ENCODE results near the gene NAP1L1. TPM values are rescaled to one million over a fixed set of nuclear protein-coding genes. Genes with fewer than 3 reads are reported as not detected.
A peak's percentile ranks its signal among the peaks of the same experiment; 100 is the strongest.

Gene NAP1L1
- total RNA-seq, 4 donors from 2014 or later = 336 to 660 (median 421) TPM

DNA sequence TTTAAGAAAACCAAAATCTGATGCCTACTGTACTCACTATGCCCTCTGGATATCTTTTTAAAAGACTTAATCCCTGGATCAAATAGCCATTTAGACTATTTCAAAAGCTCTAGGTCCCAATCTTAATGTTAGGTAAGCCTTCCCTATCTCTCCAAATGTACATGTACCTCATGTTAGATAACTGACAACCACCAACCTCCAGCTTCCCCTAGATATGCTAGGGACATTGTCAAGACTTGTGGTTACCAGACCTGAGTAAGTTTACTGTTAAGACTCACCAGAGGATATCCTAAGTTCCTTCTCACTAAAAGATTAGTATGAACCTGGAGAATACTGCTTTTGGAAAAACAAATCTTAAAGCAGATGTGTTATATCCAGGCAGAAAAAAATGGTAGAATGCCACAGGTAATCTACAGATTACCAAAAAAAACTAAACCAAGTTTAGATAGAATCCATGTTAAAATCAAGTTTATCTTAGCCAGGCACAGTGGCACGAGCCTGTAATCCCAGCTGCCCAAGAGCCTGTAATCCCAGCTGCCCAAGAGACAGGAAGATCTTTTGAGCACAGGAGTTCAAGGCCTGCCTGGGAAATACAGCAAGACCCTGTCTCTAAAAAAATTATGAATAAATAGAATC is 9.7 kb downstream of the NAP1L1 start:
- intact Hi-C loops (cut with DNase I; ENCODE audit: low total_unique reads) = no loop called here
- DNase-seq (no peak), ATAC-seq (no peak)
- in situ Hi-C loops (cut with MboI; ENCODE audit: low sequenced_read_pairs in 4 of 4) = loop anchor here (25.0 kb wide), 4 partner anchors 262 to 712 kb away; partner anchors contain the start of genes BBS10 (in 2 of the 4), OSBPL8 (in 2 of the 4) and ZDHHC17 (in 1 of the 4)
- Histone ChIP-seq H3K4me3 (no peak overlapping the region), H3K27me3 (no peaks in the 10 kb centered on the region), H3K27ac (peak overlapping the region in 1 of 4 donors; percentile 9), H3K36me3 (peaks cover 0 to 20% of the 10 kb centered on the region in 2 donors), H3K9me3 (peaks cover 0 to 7% (median 0%) of the 10 kb centered on the region in 3 donors), H3K4me1 (peaks cover 41 to 44% of the 10 kb centered on the region in 2 donors)
- TF ChIP-seq, protein P1, sequence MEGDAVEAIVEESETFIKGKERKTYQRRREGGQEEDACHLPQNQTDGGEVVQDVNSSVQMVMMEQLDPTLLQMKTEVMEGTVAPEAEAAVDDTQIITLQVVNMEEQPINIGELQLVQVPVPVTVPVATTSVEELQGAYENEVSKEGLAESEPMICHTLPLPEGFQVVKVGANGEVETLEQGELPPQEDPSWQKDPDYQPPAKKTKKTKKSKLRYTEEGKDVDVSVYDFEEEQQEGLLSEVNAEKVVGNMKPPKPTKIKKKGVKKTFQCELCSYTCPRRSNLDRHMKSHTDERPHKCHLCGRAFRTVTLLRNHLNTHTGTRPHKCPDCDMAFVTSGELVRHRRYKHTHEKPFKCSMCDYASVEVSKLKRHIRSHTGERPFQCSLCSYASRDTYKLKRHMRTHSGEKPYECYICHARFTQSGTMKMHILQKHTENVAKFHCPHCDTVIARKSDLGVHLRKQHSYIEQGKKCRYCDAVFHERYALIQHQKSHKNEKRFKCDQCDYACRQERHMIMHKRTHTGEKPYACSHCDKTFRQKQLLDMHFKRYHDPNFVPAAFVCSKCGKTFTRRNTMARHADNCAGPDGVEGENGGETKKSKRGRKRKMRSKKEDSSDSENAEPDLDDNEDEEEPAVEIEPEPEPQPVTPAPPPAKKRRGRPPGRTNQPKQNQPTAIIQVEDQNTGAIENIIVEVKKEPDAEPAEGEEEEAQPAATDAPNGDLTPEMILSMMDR (IDR thresholded peaks at IDR 0.05 in 4 of 5, conservative IDR thresholded peaks at IDR 0.05 in 1 of 5) = no peak
- TF ChIP-seq POLR2A (IDR thresholded peaks at IDR 0.05) = no peak

DNA sequence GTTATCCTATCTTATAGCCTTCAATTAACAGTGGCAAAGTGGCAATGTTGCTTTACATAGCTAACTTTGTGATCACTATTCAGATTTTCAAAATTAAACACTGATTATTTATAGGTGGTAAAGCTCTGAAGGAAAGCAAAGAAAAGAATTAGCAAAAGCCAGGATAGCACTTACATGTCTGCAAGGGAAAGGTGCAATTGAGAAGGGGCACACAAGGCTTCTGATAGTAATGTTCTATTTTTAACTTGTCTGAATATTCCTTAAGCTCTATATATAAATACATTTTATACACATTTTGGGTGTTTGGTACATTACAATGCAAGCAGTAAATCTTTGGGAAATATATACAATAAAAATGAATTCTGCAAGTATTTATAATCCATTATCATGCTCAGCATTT is 10.9 kb downstream of the NAP1L1 start:
- DNase-seq (no peak), ATAC-seq (peak in 1 of 2 donors; percentile 64)
- Histone ChIP-seq H3K27me3 (no peaks in the 10 kb centered on the region), H3K36me3 (peaks cover 0 to 7% of the 10 kb centered on the region in 2 donors), H3K9me3 (peaks cover 0 to 2% (median 0%) of the 10 kb centered on the region in 3 donors), H3K4me3 (no peak overlapping the region), H3K27ac (peak overlapping the region in 1 of 4 donors; percentile 27), H3K4me1 (peaks cover 41 to 50% of the 10 kb centered on the region in 2 donors)
- intact Hi-C loops (cut with DNase I; ENCODE audit: low total_unique reads) (no loop called here), in situ Hi-C loops (cut with MboI; ENCODE audit: low sequenced_read_pairs in 4 of 4) (no loop called here)
- TF ChIP-seq, protein P1 (IDR thresholded peaks at IDR 0.05 in 4 of 5, conservative IDR thresholded peaks at IDR 0.05 in 1 of 5) = no peak
- no peak for TF ChIP-seq POLR2A (IDR thresholded peaks at IDR 0.05)

DNA sequence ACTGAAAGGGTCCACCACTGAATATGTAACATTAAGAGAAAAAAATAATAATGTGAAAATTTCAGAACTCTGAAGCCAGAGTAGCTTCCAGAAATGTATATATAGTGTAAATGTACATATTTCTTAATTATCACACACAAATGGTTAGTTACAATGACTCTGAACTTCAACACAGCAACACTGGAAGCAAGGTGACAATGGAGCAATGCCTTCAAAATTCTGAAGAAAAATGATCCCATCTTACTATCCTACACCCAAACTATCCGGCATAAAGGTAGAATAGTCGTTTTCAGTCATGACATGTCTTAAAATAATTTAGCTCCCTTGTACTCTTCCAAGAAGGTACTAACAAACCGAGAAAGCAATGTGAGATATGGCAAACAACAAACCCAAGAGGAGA is 11.9 kb downstream of the NAP1L1 start:
- Histone ChIP-seq H3K27ac (peak overlapping the region in 1 of 4 donors; percentile 6), H3K27me3 (no peaks in the 10 kb centered on the region), H3K4me3 (no peak overlapping the region), H3K9me3 (no peaks in the 10 kb centered on the region), H3K36me3 (peaks cover 0 to 9% of the 10 kb centered on the region in 2 donors), H3K4me1 (peaks cover 44 to 54% of the 10 kb centered on the region in 2 donors)
- no peak for ATAC-seq
- in situ Hi-C loops (cut with MboI; ENCODE audit: low sequenced_read_pairs in 4 of 4) = no loop called here
- TF ChIP-seq, protein P1 (IDR thresholded peaks at IDR 0.05 in 4 of 5, conservative IDR thresholded peaks at IDR 0.05 in 1 of 5) = no peak
- no peak for TF ChIP-seq POLR2A (IDR thresholded peaks at IDR 0.05)
- DNase-seq = no peak
- intact Hi-C loops (cut with DNase I; ENCODE audit: low total_unique reads) = no loop called here

DNA sequence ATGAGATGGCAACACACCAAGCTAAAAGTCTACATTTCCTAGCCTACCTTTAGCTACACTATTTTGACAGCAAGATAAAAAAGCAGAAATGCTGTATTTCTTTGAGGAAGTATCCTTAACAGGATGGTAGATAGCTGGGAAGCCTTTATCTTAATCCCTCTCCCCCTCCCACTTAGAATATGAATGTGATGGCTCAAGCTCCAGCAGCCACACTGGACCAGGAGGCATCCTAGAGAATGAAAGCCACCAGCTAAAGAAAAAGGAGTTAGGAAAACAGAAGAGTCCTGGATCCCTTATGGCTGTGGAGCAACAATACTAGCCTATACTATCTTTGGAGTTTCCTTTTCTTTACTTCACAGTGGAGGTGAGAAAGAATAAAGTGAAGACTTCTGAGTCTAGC is 15.1 kb downstream of the NAP1L1 start:
- Histone ChIP-seq H3K9me3 (no peaks in the 10 kb centered on the region), H3K27me3 (no peaks in the 10 kb centered on the region), H3K4me1 (peaks cover 30 to 45% of the 10 kb centered on the region in 2 donors), H3K36me3 (peaks cover 0 to 41% of the 10 kb centered on the region in 2 donors), H3K27ac (no peak overlapping the region), H3K4me3 (no peak overlapping the region)
- TF ChIP-seq, protein P1 (IDR thresholded peaks at IDR 0.05 in 4 of 5, conservative IDR thresholded peaks at IDR 0.05 in 1 of 5) = no peak
- no peak for TF ChIP-seq POLR2A (IDR thresholded peaks at IDR 0.05)
- intact Hi-C loops (cut with DNase I; ENCODE audit: low total_unique reads) = no loop called here
- ATAC-seq (no peak), DNase-seq (no peak)
- in situ Hi-C loops (cut with MboI; ENCODE audit: low sequenced_read_pairs in 4 of 4) = no loop called here
